HL-60 (cell line): ENCODE measurements around the gene PLIN1.

Source experiments
- DNase-seq, 2 experiments: peaks; one replicate each; pipeline ENCODE4 v3.0.0-alpha.2; 2010 to 2020; ENCODE audit warnings: low read depth in 1 of 2, low spot score in 1 of 2
- H3K27ac ChIP-seq: fragments of 250-450 bp; sonication (Bioruptor Pico); replicated peaks from 2 replicates; pipeline ENCODE4 v1.5.1; 2020; ENCODE audit warnings: mild to moderate bottlenecking, moderate library complexity
- H3K27me3 ChIP-seq: fragments of 250-450 bp; sonication (Bioruptor Pico); 2 replicates; pipeline ENCODE4 v1.5.1; 2021; ENCODE audit warnings: mild to moderate bottlenecking, moderate library complexity; ENCODE audit not compliant: insufficient read depth, poor library complexity, severe bottlenecking
- H3K4me3 ChIP-seq: replicated peaks from 2 replicates; pipeline ENCODE4 v1.5.1; 2011; ENCODE audit warnings: mild to moderate bottlenecking, control low read depth, low read length; ENCODE audit not compliant: insufficient read depth
- GABPA ChIP-seq: IDR thresholded peaks from 2 replicates; pipeline ENCODE4 v1.6.1; 2012; ENCODE audit warnings: low read depth
- POLR2AphosphoS5 ChIP-seq: IDR thresholded peaks from 2 replicates; pipeline ENCODE4 v1.6.1; 2012; ENCODE audit warnings: low read depth
- SPI1 ChIP-seq: IDR thresholded peaks from 2 replicates; pipeline ENCODE4 v1.6.1; 2012; ENCODE audit warnings: low read depth, mild to moderate bottlenecking, borderline replicate concordance
- TF ChIP-seq, protein P1 (sequence below): IDR thresholded peaks from one replicate; pipeline ENCODE4 v1.5.1; 2011; ENCODE audit warnings: low read length, control low read depth, inconsistent platforms; ENCODE audit not compliant: insufficient read depth
- TF ChIP-seq, protein P2 (sequence below): IDR thresholded peaks from 2 replicates; pipeline ENCODE4 v1.6.1; 2012; ENCODE audit warnings: low read depth; ENCODE audit not compliant: insufficient replicate concordance

Gene PLIN1

DNA sequence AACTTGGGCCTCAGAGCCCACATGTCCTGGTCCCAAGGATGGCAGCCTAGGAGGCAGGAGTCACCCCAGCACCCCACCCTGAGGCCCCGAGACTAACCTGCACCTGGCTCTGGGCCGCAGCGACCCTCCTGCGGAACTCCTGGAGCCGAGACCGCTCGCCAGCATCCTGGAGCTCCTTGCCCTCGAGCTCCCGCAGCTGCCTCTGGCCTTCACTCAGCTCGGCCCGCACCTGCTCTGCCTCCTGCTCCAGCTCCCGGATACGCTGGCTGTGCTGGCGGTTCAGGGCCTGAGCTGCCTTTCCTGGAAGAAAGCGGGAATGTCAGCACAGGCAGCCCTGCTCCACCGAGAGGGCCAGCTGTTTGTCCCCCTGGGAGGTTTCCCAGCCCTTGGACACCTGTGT is 37.1 kb downstream of the PLIN1 start:
- no peak for DNase-seq
- Histone ChIP-seq H3K27me3 (no peaks in the 10 kb centered on the region), H3K4me3 (no peak overlapping the region), H3K27ac (no peak overlapping the region)
- TF ChIP-seq GABPA (no peak), SPI1 (no peak), POLR2AphosphoS5 (no peak)
- TF ChIP-seq, protein P1, sequence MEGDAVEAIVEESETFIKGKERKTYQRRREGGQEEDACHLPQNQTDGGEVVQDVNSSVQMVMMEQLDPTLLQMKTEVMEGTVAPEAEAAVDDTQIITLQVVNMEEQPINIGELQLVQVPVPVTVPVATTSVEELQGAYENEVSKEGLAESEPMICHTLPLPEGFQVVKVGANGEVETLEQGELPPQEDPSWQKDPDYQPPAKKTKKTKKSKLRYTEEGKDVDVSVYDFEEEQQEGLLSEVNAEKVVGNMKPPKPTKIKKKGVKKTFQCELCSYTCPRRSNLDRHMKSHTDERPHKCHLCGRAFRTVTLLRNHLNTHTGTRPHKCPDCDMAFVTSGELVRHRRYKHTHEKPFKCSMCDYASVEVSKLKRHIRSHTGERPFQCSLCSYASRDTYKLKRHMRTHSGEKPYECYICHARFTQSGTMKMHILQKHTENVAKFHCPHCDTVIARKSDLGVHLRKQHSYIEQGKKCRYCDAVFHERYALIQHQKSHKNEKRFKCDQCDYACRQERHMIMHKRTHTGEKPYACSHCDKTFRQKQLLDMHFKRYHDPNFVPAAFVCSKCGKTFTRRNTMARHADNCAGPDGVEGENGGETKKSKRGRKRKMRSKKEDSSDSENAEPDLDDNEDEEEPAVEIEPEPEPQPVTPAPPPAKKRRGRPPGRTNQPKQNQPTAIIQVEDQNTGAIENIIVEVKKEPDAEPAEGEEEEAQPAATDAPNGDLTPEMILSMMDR, result no peak
- TF ChIP-seq, protein P2, sequence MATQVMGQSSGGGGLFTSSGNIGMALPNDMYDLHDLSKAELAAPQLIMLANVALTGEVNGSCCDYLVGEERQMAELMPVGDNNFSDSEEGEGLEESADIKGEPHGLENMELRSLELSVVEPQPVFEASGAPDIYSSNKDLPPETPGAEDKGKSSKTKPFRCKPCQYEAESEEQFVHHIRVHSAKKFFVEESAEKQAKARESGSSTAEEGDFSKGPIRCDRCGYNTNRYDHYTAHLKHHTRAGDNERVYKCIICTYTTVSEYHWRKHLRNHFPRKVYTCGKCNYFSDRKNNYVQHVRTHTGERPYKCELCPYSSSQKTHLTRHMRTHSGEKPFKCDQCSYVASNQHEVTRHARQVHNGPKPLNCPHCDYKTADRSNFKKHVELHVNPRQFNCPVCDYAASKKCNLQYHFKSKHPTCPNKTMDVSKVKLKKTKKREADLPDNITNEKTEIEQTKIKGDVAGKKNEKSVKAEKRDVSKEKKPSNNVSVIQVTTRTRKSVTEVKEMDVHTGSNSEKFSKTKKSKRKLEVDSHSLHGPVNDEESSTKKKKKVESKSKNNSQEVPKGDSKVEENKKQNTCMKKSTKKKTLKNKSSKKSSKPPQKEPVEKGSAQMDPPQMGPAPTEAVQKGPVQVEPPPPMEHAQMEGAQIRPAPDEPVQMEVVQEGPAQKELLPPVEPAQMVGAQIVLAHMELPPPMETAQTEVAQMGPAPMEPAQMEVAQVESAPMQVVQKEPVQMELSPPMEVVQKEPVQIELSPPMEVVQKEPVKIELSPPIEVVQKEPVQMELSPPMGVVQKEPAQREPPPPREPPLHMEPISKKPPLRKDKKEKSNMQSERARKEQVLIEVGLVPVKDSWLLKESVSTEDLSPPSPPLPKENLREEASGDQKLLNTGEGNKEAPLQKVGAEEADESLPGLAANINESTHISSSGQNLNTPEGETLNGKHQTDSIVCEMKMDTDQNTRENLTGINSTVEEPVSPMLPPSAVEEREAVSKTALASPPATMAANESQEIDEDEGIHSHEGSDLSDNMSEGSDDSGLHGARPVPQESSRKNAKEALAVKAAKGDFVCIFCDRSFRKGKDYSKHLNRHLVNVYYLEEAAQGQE, result no peak

DNA sequence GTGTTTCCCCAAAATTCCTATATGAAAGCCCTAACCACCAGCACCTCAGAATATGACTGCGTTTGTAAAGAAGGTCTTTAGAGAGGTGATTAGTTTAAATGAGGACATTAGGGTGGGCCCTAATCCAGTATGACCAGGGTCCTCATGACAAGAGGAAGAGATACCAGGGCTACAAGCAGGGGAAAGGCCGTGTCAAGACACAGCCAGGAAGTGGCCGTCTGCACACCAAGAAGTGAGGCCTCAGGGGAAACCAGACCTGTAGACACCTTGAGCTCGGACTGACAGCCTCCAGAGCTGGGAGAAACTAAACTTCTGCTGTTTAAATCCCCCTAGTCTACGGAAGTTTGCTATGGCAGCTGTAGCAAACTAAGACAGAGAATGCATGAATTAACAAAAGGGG is 38.1 kb downstream of the PLIN1 start:
- DNase-seq, result no peak
- TF ChIP-seq, protein P2, result no peak
- TF ChIP-seq POLR2AphosphoS5, result no peak
- no peak for TF ChIP-seq SPI1
- TF ChIP-seq, protein P1, result no peak
- TF ChIP-seq GABPA, result no peak
- H3K4me3 ChIP-seq, result no peak overlapping the region
- H3K27me3 ChIP-seq, result no peaks in the 10 kb centered on the region
- no peak overlapping the region for H3K27ac ChIP-seq

DNA sequence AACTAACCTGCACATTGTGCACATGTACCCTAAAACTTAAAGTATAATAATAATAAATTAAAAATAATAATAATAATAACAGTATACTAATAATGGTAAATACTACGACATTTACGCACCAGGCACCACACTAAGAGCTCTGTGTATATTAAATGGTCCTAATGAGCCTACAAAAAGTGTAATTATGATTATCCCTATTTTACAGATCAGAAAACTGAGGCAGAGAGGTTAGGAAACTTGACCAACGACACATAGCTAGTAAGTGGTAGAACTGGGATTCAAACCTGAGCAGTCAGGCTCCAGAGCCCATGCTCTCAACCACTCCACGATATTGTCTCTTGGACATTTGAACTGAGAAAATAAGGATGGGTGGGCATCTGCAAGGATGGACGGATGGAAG is 38.9 kb downstream of the PLIN1 start:
- TF ChIP-seq, protein P1, result no peak
- TF ChIP-seq SPI1, result no peak
- TF ChIP-seq, protein P2, result no peak
- TF ChIP-seq GABPA, result no peak
- no peak for TF ChIP-seq POLR2AphosphoS5
- Histone ChIP-seq H3K27me3 (no peaks in the 10 kb centered on the region), H3K4me3 (no peak overlapping the region), H3K27ac (no peak overlapping the region)
- no peak for DNase-seq
